Body of pancreas (tissue), 4 donors: ENCODE measurements around the gene SPATA6.

Experiments
- POLR2A ChIP-seq, 3 donors: fragments of 450-650 bp; IDR thresholded peaks; one replicate each; pipeline ENCODE4 v1.6.1; 2016; ENCODE audit warnings: antibody characterized with exemption in 3 of 3, mild to moderate bottlenecking in 2 of 3
- TF ChIP-seq, protein P1 (sequence below), 7 experiments: fragments of 450-650 bp in 4 of 7; fragments of 200-600 bp in 3 of 7; sonication (generic) in 3 of 7; IDR thresholded peaks; one replicate each; pipeline ENCODE4 v1.5.1; 2016 to 2019; ENCODE audit warnings: antibody characterized with exemption in 7 of 7

DNA sequence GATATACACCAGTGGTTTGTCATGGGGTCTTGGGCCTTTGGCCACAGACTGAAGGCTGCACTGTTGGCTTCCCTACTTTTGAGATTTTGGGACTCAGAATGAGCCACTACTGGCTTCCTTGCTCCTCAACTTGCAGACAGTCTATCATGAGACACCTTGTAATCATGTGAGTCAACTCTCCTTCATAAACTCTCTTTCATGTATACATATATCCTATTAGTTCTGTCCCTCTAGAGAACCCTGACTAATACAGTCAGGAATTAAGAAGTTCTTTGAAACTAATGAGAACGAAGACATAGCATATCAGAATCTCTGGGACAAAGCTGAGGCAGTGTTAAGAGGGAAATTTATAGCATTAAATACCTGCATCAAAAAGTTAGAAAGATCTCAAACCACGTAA is 138.7 kb downstream of the SPATA6 start:
- TF ChIP-seq, protein P1, sequence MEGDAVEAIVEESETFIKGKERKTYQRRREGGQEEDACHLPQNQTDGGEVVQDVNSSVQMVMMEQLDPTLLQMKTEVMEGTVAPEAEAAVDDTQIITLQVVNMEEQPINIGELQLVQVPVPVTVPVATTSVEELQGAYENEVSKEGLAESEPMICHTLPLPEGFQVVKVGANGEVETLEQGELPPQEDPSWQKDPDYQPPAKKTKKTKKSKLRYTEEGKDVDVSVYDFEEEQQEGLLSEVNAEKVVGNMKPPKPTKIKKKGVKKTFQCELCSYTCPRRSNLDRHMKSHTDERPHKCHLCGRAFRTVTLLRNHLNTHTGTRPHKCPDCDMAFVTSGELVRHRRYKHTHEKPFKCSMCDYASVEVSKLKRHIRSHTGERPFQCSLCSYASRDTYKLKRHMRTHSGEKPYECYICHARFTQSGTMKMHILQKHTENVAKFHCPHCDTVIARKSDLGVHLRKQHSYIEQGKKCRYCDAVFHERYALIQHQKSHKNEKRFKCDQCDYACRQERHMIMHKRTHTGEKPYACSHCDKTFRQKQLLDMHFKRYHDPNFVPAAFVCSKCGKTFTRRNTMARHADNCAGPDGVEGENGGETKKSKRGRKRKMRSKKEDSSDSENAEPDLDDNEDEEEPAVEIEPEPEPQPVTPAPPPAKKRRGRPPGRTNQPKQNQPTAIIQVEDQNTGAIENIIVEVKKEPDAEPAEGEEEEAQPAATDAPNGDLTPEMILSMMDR (IDR thresholded peaks at IDR 0.05): no peak
- no peak for TF ChIP-seq POLR2A (IDR thresholded peaks at IDR 0.05)
